H9 (cell line): ENCODE measurements around the gene RGS6. TPM values are rescaled to one million over a fixed set of nuclear protein-coding genes. Genes with fewer than 3 reads are reported as not detected.

ENCODE experiments used
- DNase-seq: peaks from one replicate; pipeline ENCODE4 v3.0.0-alpha.2; 2017
- H2AFZ ChIP-seq: one replicate; pipeline ENCODE4 v1.6.1; 2013; ENCODE audit warnings: mild to moderate bottlenecking, low read length, control low read depth, moderate library complexity
- H2AK5ac ChIP-seq: 2 replicates; pipeline ENCODE4 v1.6.1; 2013; ENCODE audit warnings: low read length, control low read depth, mixed read lengths; ENCODE audit not compliant: insufficient read length
- H2BK120ac ChIP-seq: one replicate; pipeline ENCODE4 v1.6.1; 2013; ENCODE audit warnings: low read depth, mild to moderate bottlenecking, low read length, control low read depth, inconsistent platforms; ENCODE audit not compliant: poor library complexity, severe bottlenecking
- H2BK12ac ChIP-seq: 2 replicates; pipeline ENCODE4 v1.6.1; 2013; ENCODE audit warnings: low read length, control low read depth, mixed read lengths, low read depth; ENCODE audit not compliant: insufficient read length
- H2BK15ac ChIP-seq: 2 replicates; pipeline ENCODE4 v1.6.1; 2013; ENCODE audit warnings: low read depth, low read length, control low read depth
- H2BK20ac ChIP-seq: one replicate; pipeline ENCODE4 v1.6.1; 2013; ENCODE audit warnings: low read depth, mild to moderate bottlenecking, low read length, control low read depth, inconsistent platforms; ENCODE audit not compliant: poor library complexity, severe bottlenecking
- H2BK5ac ChIP-seq: 2 replicates; pipeline ENCODE4 v1.6.1; 2013; ENCODE audit warnings: low read length, control low read depth, mixed read lengths; ENCODE audit not compliant: insufficient read length
- H3K14ac ChIP-seq: 2 replicates; pipeline ENCODE4 v1.6.1; 2013; ENCODE audit warnings: low read length, control low read depth; ENCODE audit not compliant: insufficient read depth
- H3K18ac ChIP-seq: 2 replicates; pipeline ENCODE4 v1.6.1; 2013; ENCODE audit warnings: low read depth, mild to moderate bottlenecking, mixed read lengths, low read length, control low read depth; ENCODE audit not compliant: insufficient read length
- H3K23ac ChIP-seq: 2 replicates; pipeline ENCODE4 v1.6.1; 2013; ENCODE audit warnings: low read length, control low read depth, mixed read lengths, low read depth; ENCODE audit not compliant: insufficient read length
- H3K23me2 ChIP-seq: 2 replicates; pipeline ENCODE4 v1.6.1; 2013; ENCODE audit warnings: low read depth, mild to moderate bottlenecking, mixed read lengths, low read length, control low read depth; ENCODE audit not compliant: insufficient read length, poor library complexity, severe bottlenecking
- H3K27ac ChIP-seq: 2 replicates; pipeline ENCODE4 v1.5.1; 2013; ENCODE audit warnings: low read length, control low read depth, mixed read lengths, low read depth; ENCODE audit not compliant: insufficient read length
- H3K27me3 ChIP-seq: 2 replicates; pipeline ENCODE4 v1.6.1; 2013; ENCODE audit warnings: low read length, control low read depth, inconsistent platforms; ENCODE audit not compliant: insufficient read depth
- H3K4ac ChIP-seq: 2 replicates; pipeline ENCODE4 v1.6.1; 2013; ENCODE audit warnings: low read depth, mild to moderate bottlenecking, control low read depth, inconsistent platforms, low read length, moderate library complexity
- H3K4me1 ChIP-seq: 2 replicates; pipeline ENCODE4 v1.6.1; 2013; ENCODE audit warnings: low read length, control low read depth, inconsistent platforms; ENCODE audit not compliant: insufficient read depth
- H3K4me2 ChIP-seq: 2 replicates; pipeline ENCODE4 v1.6.1; 2013; ENCODE audit warnings: low read length, control low read depth, mixed read lengths; ENCODE audit not compliant: insufficient read length, insufficient read depth
- H3K56ac ChIP-seq: 2 replicates; pipeline ENCODE4 v1.6.1; 2013; ENCODE audit warnings: low read depth, mild to moderate bottlenecking, mixed read lengths, low read length, control low read depth; ENCODE audit not compliant: insufficient read length
- H3K79me1 ChIP-seq: 2 replicates; pipeline ENCODE4 v1.6.1; 2013; ENCODE audit warnings: low read depth, mild to moderate bottlenecking, moderate library complexity, low read length, control low read depth, inconsistent platforms; ENCODE audit not compliant: insufficient read depth, poor library complexity, severe bottlenecking
- H3K79me2 ChIP-seq: 2 replicates; pipeline ENCODE4 v1.6.1; 2013; ENCODE audit warnings: low read length, control low read depth, inconsistent platforms; ENCODE audit not compliant: insufficient read depth
- H3K9ac ChIP-seq: 2 replicates; pipeline ENCODE4 v1.6.1; 2013; ENCODE audit warnings: low read length, control low read depth, mixed read lengths; ENCODE audit not compliant: insufficient read length; ENCODE audit errors: extremely low read depth
- H3K9me3 ChIP-seq: one replicate; pipeline ENCODE4 v1.6.1; 2013; ENCODE audit warnings: low read depth, low read length, inconsistent platforms; ENCODE audit not compliant: control insufficient read depth
- H3T11ph ChIP-seq: one replicate; pipeline ENCODE4 v1.6.1; 2013; ENCODE audit warnings: mild to moderate bottlenecking, low read length, control low read depth, inconsistent platforms
- H4K20me1 ChIP-seq: one replicate; pipeline ENCODE4 v1.6.1; 2013; ENCODE audit not compliant: control insufficient read depth, insufficient read length, insufficient read depth
- H4K5ac ChIP-seq: 2 replicates; pipeline ENCODE4 v1.6.1; 2013; ENCODE audit warnings: low read depth, mild to moderate bottlenecking, mixed read lengths, low read length, control low read depth; ENCODE audit not compliant: insufficient read length
- H4K8ac ChIP-seq: replicated peaks from 2 replicates; pipeline ENCODE4 v1.6.1; 2013; ENCODE audit warnings: low read length, control low read depth, mixed read lengths, low read depth; ENCODE audit not compliant: insufficient read length
- H4K91ac ChIP-seq: 2 replicates; pipeline ENCODE4 v1.6.1; 2013; ENCODE audit warnings: low read depth, mild to moderate bottlenecking, moderate library complexity, mixed read lengths, low read length, control low read depth; ENCODE audit not compliant: insufficient read length
- H3K27ac Mint-ChIP-seq, 3 experiments: 2 replicates in 2 of 3; 3 replicates in 1 of 3; pipeline ENCODE4 v1.8.0; 2020 to 2021; ENCODE audit warnings: mixed read lengths in 3 of 3, mild to moderate bottlenecking in 1 of 3, moderate library complexity in 1 of 3
- H3K27me3 Mint-ChIP-seq: 2 replicates; pipeline ENCODE4 v1.8.0; 2021; ENCODE audit warnings: low read depth, mild to moderate bottlenecking, moderate library complexity, mixed read lengths
- H3K36me3 Mint-ChIP-seq, 3 experiments: 2 replicates in 2 of 3; 3 replicates in 1 of 3; pipeline ENCODE4 v1.8.0; 2020 to 2021; ENCODE audit warnings: low read depth in 3 of 3, mixed read lengths in 3 of 3; ENCODE audit not compliant: insufficient read depth in 1 of 3
- H3K4me1 Mint-ChIP-seq, 2 experiments: 2 replicates each; pipeline ENCODE4 v1.8.0; 2020; ENCODE audit warnings: mixed read lengths in 2 of 2
- H3K4me3 Mint-ChIP-seq, 2 experiments: 2 replicates in 1 of 2; 3 replicates in 1 of 2; pipeline ENCODE4 v1.8.0; 2020 to 2021; ENCODE audit warnings: mild to moderate bottlenecking in 2 of 2, mixed read lengths in 2 of 2, moderate library complexity in 1 of 2
- H3K9me3 Mint-ChIP-seq, 2 experiments: 2 replicates in 1 of 2; 3 replicates in 1 of 2; pipeline ENCODE4 v1.8.0; 2020; ENCODE audit warnings: mild to moderate bottlenecking in 2 of 2, mixed read lengths in 2 of 2, moderate library complexity in 1 of 2
- CTCF ChIP-seq: fragments of 200-600 bp; sonication (generic); conservative IDR thresholded peaks from 3 replicates; pipeline ENCODE4 v1.8.0; 2021; ENCODE audit warnings: antibody characterized with exemption, mild to moderate bottlenecking
- WGBS: extraction: QIAGEN DNeasy Blood & Tissue Kit; methylation state at CpG from one replicate; pipeline ENCODE4 v1.1.7; 2013; ENCODE audit warnings: missing lambda C conversion rate, low lambda C conversion rate, mixed read lengths; ENCODE audit not compliant: insufficient read length; ENCODE audit errors: extremely low coverage; 5-methylcytosine and 5-hydroxymethylcytosine counted together
- total RNA-seq: library from RNA; stranded (reverse); gene quantifications from 2 replicates; pipeline ENCODE4 v1.2.1, GENCODE V29; 2021

The RGS6 gene
- total RNA-seq, 1 experiment from 2014 or later = 3.0 TPM

- Histone ChIP-seq H3K9ac (no peak overlapping the region), H3K23ac (no peak overlapping the region), H2BK5ac (no peak overlapping the region), H3K9me3 (no peaks in the 10 kb centered on the region), H4K91ac (no peak overlapping the region), H3K23me2 (no peaks in the 10 kb centered on the region), H2BK12ac (no peak overlapping the region), H2BK120ac (no peak overlapping the region), H2AFZ (no peak overlapping the region), H3K4ac (no peak overlapping the region), H2BK20ac (no peak overlapping the region), H4K8ac (no peak overlapping the region), H3K27ac (no peak overlapping the region), H3K4me1 (no peaks in the 10 kb centered on the region), H3K56ac (no peak overlapping the region), H3T11ph (no peak overlapping the region), H2BK15ac (no peak overlapping the region), H3K18ac (no peak overlapping the region), H3K27me3 (no peaks in the 10 kb centered on the region), H3K79me2 (no peaks in the 10 kb centered on the region), H4K20me1 (no peaks in the 10 kb centered on the region), H4K5ac (no peak overlapping the region), H3K79me1 (no peaks in the 10 kb centered on the region), H2AK5ac (no peak overlapping the region), H3K14ac (no peak overlapping the region), H3K4me2 (no peak overlapping the region)
- no peak overlapping the region for H3K4me3 Mint-ChIP-seq
- H3K36me3 Mint-ChIP-seq = peaks cover 3 to 8% (median 6%) of the 10 kb centered on the region in 3 experiments; a peak in 3 of 7 replicates
- peaks cover 2 to 6% of the 10 kb centered on the region in 2 experiments for H3K4me1 Mint-ChIP-seq
- no peak for DNase-seq
- H3K9me3 Mint-ChIP-seq = no peaks in the 10 kb centered on the region; a peak in 1 of 5 replicates
- no peak overlapping the region; a peak in 1 of 7 replicates for H3K27ac Mint-ChIP-seq
- no peaks in the 10 kb centered on the region for H3K27me3 Mint-ChIP-seq
- TF ChIP-seq CTCF = no peak
- no CpG with 5 or more reads among the region's 5 CpGs for WGBS
Measured at GRCh38 chr14:71913342-71913741, 18.9 kb upstream of the RGS6 start.
